Activated effector memory CD4-positive, alpha-beta T cell treated with Interleukin-2 at 50 U/mL for 16 hours (primary cell): ENCODE measurements around the gene BHLHA9.
A peak's percentile ranks its signal among the peaks of the same experiment; 100 is the strongest.
"Not testable (repeated sequence)": the region's sequence is repeated elsewhere in the genome, so short reads cannot be mapped to it uniquely, and the experiment has no call there.

Experiments used
- DNase-seq: peaks from one replicate; pipeline ENCODE4 v3.0.0-alpha.2; 2020

The BHLHA9 gene

DNA sequence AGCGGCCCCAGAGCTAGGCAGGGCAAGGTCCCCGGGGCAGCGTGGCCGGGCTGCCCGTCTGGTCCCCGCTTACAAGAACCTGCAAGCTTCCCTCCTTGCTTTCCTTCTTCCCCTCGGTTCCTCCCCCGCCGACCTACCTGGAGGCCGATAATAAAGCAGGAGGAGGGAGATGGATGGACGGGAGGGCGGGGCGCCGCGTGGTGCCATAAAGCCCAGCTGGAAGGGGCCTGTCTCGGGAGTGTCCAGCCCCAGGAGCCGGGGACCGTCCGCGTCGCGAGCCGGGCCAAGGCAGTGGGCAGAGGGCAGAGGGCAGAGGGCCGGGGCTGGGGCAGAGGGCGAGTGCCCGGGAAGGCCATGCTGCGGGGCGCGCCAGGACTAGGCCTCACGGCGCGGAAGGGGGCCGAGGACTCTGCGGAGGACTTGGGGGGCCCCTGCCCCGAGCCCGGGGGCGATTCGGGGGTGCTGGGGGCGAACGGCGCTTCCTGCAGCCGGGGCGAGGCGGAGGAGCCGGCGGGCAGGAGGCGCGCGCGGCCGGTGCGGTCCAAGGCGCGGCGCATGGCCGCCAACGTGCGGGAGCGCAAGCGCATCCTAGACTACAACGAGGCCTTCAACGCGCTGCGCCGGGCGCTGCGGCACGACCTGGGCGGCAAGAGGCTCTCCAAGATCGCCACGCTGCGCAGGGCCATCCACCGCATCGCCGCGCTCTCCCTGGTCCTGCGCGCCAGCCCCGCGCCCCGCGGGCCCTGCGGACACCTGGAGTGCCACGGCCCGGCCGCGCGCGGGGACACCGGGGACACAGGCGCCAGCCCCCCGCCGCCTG is at the start of gene BHLHA9:
Gene BHLHA9, plus strand, starts transcription at position 235 of the 820 bp plus-strand sequence. Its CDS starts 120 bp downstream, at position 355.
- DNase-seq = no peak

DNA sequence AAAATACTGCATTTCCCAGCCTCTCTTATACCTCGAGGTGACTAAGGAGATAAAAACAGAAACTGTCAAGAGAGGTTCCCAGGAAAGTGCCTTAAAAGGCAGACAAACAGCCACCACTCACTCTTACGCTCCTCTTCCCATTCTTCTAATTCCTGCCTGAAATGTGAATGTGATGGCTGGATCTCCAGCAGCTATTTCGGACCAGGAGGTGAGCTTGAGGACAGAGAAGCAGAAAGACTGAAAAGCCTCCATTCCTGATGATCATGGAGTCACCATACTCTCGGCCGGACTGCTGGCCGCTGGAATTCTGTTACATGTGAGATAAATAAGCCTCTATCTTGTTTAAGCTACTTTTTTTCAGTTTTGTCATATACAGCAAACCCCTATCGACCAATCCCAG is 49.0 kb upstream of the BHLHA9 start:
- DNase-seq = no peak

DNA sequence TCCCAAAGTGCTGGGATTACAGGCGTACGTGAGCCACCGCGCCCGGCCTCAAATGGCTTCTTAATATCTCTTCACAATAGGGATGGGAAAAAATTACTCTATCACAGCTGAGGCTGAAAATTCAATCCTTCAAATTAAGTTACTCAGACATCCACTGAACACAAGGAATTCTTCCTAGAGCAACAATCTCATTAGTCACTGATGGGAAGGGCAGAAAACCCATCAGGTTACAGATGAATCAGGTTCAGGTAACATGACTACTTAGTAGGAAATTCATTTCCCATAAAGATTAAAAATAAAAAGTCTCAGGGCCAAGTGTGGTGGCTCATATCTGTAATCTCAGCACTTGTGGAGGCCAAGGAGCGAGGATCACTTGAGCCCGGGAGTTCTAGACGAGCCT is 47.9 kb upstream of the BHLHA9 start:
- no peak for DNase-seq

DNA sequence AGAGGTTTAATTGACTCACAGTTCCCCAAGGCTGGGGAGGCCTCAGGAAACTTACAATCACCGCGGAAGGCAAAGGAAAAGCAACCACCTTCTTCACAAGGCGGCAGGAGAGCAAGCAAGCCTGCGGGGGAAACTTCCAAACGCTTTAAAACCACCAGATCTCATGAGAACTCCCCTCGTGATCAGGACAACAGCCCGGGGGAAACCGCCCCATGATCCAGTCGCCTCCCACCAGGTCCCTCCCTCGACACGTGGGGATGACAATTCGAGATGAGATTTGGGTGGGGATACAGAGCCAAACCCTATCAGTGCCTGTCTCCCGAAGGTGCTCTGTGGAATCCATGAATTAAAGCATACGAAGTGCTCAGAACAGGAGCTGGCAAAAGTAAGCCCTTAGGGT is 46.6 kb upstream of the BHLHA9 start:
- no peak for DNase-seq

DNA sequence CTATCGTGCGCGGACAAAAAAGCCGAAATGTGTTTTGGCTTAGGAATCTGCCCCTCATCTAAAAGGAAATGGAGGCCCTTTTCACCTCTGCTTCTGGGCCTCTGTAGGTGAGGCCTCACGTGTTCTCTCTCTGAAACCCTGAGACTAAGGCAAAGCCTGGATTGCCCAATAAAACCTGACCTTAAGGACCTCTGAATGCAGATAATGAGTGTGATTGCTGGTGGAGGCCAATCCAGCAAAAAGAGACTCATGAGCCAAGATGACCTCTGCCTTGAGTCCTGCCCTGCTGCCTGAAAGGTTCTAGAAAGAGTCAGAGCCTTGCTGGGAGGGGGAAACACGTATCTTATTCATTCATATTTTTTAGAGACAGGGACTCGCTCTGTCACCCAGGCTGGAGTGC is 45.9 kb upstream of the BHLHA9 start:
- no peak for DNase-seq

DNA sequence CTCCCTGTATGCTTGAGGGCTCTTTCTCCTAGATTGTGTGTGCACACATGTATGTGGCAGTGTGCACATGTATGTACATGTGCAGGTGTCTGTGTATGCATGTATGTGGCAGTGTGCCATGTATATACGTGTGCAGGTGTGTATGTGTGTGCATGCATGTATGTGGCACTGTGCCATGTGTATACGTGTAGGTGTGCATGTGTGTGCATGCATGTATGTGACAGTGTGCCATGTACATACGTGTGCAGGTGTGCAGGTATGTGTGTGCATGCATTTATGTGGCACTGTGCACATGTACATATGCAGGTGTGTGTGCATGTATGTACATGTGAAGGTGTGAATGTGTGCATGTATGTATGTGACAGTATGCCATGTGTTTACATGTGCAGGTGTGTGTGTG is 43.9 kb upstream of the BHLHA9 start:
- no peak for DNase-seq

DNA sequence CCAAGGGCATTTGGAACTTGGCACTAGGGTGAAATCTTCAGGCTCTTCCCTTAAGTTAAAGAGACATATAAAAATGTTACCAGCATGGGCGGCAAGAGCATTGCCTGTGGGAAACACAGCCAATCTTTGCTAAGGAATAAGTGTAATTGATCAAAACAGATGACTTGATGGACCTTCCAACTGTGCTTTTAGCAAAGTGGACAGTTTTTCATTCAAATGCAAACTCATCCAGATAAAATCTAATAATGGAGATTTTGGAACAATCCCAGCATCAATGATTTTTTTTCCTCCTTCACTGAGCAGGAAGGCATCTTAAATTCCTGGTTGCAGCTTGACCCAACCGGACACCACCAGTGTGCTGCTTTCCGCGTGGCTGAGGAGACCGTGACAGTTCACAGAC is 42.9 kb upstream of the BHLHA9 start:
- no peak for DNase-seq

DNA sequence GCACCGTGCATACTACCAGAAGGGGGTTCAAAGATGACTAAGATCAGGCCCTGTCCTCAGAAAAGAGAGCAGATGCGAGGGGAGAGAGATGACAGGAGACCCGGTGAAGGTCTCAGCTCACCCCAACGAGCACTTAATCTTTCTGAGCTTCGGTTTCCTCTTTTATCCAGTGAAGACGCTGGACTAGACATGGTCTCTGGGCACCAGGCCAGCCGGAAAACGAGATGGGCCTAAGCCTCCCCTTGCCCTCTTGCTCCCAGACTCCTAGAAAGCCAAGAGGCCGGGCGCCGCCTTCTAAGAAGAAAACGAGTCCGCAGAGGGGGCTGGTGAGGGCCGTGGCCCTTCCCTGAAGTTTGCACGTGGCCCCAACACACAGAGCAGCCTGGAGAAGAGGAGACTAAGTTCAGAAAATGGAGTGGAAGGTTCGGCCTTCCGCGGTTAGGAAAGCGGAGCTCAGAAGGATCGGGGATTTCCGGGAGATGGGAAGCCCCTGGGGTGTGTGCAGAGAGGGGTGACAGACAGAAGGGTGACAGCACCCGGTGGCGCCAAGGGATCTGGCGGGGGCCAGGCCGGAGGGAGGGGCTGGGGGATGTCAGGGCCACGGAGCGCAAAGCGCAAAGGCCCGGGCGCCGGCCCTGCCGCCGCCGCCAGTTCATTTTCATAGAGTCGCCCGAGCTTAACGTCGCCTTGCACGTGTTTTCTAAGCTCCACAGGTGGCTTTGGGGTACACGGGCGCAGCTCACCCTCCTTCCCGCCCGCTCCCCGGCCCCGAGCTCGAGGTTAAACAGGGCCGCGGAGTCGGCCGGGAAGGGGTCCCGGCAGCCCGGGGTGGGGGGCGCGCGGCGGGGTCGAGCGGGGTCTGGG is 42.1 kb upstream of the BHLHA9 start:
- DNase-seq = no peak

DNA sequence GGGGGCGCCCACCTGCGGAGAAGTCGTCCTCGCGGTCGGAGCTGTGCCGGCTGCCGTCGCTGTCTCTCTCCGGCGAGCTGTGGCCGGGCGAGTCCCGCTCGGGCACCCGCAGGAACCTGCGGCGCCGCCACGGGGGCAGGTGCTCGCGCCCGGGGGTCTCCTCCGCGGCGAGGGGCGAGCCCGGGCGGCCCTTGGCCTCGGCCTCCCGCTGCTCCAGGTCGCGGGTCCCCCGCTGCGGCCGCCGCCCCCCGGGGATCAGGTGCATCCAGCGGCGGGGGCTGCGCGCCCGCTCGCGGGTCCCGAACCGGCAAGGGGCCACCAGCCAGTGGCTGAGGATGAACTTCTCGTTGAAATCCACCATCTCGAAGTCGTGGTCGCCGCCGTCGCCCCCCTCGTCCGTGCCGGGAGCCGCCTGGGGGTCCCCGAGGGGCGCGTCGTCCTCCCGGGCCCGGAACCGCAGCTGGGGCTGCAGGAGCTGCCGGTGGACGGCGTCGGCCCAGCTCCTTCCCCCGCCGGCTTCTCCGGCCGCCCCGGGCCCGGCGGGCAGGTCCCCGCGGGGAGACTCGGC is 41.4 kb upstream of the BHLHA9 start:
- DNase-seq = no peak

DNA sequence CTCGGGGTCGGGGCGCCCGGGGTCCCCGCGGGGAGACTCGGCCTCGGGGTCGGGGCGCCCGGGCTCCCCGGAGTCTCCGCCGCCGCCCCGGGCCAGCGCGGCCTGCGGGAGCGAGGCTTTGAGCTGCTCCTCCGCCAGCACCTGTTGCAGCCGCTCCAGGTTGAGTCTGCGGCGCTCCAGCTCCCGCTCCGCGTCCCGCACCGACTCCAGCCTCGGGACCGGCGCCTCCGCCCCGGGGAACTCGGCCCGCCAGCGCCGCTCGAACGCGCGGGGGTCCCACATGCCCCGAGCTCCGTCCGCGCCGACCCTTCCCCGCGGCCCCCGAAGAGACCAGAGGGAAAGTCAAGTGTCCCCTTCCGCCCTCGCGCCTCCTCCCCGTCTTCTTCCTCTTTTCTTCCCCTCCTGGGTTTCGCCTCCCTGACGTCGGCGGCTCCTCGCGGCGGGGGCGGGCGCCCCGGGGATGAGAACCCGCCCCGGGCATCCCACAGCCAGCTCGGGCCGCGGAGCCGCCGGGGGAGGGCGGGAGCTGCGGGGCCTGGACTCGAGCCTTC is 40.8 kb upstream of the BHLHA9 start:
- DNase-seq = peak; percentile 18

DNA sequence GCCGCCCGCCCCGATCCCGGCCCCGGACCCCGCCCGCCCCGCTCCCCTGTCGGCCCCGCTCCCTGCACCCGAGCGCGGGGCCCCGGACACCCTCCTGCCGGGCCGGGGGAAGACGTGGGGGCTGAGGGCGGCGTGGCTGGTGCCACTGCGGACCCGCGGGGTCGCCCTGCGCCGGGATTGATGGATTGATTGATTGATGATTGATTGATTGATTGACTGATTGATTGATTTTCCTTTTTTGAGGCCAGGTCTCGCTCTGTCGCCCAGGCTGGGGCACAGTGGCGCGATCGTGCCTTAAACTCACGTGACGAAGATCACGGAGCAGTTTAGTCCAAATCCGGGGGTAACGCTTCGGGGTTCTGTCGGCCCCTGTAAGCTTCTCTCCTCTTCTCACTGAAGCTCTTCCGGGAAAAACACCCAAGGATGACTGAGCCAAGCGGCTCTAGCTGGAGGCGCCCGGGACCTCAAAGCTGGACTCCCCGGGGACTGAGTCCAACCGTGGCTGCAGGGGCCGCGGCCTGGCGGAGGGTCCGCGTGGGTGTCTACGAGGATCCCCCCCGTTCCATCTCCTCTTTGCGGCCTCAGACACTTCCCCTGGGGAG is 40.2 kb upstream of the BHLHA9 start:
- DNase-seq = no peak

DNA sequence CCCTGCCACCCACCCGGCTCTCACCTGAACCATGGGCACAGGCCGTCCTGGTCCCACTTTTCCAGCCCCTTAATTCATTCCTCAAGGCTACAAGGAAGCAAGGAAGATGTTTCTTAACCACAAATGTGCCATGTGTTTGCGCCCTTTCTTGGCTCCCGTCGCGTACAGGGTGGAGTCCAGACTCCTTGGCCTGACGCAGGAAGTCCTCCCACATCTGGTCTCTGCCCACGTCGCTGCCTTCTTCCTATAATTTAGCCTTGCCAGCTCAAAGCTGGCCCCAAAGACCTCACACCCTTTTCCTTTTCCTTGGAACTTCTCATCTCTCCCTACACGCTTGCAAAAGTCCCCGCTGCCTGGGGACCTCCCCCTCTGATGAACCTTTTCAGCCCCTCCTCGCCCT is 38.8 kb upstream of the BHLHA9 start:
- no peak for DNase-seq

DNA sequence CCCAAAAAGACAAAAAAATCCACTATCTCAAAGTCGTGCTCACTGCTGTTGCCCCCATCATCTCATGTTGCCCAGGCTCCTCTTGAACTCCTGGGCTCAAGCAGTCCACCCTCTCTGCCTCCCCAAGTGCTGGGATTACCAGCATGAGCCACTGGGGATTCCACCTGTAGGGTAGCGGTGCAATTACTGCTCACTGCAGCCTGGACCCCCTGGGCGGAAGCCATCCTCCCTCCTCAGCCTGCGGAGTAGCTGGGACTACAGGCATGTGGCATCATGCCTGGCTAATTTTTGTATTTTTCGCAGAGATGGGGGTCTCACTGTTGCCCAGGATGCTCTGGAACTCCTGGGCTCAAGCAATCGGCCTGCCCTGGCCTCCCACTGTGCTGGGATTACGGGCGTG is 37.9 kb upstream of the BHLHA9 start:
- DNase-seq = no peak

DNA sequence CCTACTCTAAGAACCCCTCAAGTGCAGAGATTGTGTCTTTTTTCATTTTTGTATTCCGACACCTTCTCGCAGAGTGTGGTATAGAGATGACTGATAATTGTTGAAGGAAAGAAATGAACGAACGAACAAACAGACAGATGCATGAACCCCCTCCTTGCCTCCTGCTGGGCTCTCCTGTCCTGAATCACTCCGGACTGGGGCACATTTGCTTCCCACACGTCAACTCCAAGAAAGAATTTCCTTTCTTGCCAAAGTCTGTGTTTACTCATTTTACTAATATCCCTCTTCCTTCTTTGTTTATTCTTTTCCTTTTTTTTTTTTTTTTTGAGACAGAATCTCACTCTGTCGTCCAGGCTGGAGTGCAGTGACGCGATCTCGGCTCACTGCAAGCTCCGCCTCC is 37.5 kb upstream of the BHLHA9 start:
- DNase-seq = no peak

DNA sequence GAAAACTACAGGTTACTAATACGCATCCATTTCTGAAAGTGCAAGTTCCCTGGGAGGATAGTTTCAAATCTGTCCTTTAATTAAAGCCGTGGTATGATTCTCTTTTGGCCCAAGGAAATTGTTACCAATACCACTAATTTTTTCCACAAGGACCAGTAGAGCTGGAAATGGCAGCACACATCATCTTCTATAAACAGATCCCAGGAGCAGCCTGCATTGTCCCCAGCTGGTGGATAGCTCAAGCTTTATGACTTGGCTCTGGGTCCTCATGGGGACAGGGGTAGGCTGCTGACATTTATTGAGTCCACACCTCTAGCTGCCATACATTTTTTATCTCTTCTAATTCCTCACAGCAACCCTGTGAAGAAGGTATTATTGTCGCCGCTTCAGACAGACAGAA is 35.8 kb upstream of the BHLHA9 start:
- no peak for DNase-seq

DNA sequence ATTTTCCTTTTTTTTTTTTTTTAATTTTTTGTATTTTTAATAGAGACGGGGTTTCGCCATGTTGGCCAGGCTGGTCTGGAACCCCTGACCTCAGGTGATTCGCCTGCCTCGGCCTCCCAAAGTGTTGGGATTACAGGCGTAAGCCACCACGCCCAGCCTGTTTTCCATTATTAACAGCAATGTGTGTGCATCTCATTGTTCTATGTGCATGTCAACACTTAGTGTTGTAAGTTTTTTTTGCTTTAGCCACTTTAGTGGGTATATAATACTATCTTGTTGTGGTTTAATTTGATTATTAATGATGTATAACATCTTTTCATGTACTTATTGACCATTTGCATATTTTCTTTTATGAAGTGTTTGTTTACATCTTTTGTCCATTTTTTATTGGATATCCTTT is 32.8 kb upstream of the BHLHA9 start:
- DNase-seq = no peak

DNA sequence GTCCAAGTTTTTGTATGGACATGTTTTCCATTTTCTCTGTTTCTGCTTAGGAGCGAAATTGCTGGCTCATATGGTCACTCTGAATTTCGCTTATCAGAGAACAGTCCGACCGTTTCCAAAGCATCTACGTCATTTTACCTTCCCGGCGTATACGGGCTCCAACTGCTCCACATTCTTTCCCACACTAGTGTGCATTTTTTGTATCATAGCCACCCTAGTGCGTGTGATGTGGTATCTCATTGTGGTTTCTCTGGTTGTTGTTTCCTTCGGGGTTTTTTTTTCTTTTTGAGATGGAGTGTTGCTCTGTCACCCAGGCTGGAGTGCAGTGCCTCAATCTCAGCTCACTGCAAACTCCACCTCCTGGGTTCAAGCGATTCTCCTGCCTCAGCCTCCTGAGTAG is 31.0 kb upstream of the BHLHA9 start:
- no peak for DNase-seq

DNA sequence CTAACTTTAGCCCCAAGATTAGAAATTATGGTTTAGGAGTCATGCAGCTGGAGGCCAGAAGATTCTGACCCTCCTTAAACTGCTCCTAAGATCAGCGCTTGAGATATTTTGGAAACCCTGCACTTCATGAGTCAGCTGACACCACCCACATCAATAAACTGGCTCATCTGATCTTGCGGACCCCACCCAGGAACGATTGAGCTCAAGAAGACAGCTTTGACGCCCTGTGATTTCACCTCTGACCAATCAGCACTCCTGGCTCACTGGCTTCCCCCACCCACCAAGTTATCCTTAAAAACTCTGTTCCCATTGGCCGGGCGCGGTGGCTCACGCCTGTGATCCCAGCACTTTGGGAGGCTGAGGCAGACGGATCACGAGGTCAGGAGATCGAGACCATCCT is 29.8 kb upstream of the BHLHA9 start:
- not testable (repeated sequence) for DNase-seq

DNA sequence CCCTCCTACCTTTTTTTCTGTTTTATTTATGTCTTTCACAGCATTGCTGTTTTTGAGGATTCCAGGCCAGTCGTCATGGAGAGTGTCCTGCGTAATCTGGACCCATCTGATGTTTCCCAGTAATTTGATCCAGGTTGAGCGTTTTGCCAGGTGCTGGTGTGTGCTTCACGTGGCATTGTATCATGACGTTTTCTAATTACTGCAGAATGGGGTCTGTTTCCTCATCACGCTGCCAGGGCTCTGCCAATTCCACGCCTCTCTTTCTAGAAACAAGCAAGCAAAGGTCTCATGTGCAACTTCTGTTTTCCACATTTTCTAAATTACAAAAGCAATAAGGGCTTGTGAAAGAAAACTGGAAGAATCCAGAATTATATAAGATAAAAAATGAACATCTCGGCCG is 28.3 kb upstream of the BHLHA9 start:
- DNase-seq = no peak

DNA sequence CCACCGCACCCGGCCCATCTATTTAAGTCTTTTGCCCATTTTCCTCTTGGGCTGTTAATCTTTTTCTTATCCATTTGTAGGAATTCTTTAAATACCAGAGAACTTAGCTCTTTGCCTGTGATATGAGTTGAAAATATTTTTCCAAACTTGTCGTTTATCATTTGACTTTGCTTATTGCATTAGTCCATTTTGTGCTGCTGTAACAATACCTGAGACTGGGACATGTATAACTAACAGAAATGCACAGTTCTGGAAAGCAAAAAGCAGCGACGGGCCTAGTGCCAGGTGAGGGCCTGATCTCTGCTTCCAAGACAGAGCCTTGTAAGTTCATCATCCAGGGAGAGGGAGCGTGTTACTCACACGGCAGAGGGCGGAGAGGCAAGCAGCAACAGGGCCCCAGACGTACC is 25.6 kb upstream of the BHLHA9 start:
- no peak for DNase-seq

DNA sequence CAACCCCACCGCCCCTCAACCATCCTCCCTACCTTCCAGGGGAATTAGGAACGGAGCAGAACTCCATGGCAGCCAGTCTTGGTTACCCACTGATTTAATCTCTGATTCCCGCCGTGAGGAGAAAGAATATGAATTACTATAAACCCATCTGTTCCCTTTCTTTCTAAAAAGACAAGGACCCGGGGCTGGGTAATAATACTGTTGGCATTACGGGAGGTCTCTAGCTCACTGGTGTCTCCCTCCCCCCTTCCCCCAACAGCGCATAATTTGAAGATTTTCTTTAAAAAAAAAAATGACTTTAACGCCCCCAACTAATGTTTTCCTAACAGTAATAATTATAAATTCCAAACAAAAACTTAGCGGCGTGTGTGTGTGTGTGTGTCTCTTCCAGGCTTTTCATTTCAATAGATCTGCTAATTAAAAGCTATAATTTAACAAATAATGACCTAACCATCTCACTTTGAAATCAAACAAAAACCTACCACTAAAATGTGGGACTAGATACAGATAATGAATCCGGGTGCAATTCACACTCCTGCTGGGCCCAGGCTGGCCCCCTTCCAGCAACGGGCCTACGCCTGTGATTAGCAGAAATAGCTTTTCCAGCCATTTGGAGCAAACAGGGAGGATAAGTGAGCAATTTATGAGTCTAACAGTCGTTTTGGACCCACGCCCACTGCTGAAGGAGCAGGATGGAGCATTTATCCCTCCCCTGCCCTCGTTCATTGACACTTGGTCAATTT is 18.2 kb upstream of the BHLHA9 start:
- DNase-seq = no peak

DNA sequence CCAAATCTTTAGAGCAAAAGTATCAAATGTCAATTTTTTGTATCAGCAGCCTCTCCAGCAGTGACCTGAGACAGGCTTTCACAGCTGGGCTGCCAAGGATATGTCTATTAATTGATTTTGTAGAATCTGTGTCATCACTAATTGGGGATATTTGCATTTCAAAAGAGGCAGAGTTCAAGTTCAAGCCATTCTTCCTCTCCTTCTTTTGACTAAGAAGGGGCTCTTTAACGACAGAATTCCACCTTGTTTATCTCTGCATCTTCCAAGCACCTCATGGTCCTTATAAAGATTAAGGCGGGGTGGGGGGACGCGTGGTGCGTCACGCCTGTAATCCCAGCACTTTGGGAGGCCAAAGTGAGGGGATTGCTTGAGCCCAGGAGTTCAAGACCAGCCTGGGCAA is 15.2 kb upstream of the BHLHA9 start:
- DNase-seq = no peak
